HG02610 (cell line): Measurements from ENCODE around the gene TSG101.
A peak's percentile ranks its signal among the peaks of the same experiment; 100 is the strongest.

Experiments
- ATAC-seq: cut with Tn5 transposase; IDR thresholded peaks from one replicate; pipeline ENCODE4 v1.9.1; 2021; ENCODE audit warnings: mild to moderate bottlenecking, moderate library complexity; ENCODE audit not compliant: unreplicated experiment

The TSG101 gene

DNA sequence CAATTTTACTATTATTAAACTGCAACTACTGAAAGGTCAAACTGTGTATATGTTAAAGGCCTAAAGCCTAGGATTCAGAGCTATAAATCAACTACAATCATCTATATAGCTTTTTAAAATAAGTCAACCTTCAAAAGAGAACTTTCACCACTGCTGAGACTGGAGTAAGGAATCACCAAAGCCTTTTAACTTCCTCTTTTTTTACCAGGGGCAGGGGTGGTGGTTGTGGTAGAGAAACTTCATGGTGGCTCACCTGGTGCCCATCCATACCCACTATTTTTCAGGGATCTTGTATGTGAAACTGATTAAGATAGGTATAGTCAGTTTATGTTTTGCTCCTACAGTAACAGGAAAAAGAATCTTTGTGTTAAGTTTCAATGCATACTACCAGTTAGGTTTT lies 31.5 kb downstream of the TSG101 start:
- no peak for ATAC-seq

DNA sequence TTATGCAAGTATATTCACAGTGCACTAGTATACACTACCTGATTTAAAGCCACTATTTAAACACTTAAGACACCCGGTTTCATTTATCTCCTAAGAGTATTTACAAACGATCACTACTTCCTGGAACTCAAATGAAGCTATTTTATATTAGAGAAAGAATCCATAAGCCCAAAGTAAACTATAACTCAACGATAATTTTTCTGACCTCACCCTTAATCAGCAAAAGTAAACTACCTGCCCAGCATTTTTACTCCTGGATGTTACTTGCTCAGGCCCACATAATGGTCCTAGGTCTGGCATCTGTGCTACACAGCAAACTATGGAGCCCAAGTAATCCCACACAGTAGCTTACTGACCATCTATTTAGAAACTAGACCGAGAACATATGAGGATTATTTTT lies 33.4 kb downstream of the TSG101 start:
- no peak for ATAC-seq

DNA sequence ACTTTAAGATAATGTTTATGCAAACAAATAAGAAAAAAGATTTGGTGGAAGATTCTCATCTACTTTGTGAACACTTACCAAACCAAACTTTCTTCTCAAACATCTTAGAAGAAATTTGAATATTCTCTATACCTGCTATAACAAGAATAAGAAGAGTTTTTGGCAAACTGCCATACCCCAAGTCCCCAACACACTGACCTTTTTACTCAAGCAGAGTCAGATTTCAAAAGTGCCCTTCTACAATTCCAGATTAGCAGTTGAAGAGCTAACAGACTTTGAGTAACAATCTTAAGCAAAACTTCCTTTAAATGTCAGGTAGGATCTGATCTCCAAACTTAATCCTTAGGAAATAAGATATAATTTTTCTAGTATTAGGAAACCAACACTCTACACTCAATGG lies 33.9 kb downstream of the TSG101 start:
- ATAC-seq: no peak

- no peak for ATAC-seq
Observed at GRCh38 chr11:18491924-18492323, 34.8 kb downstream of the TSG101 start.

GRCh38 chr11:18490736-18491485 lies 35.8 kb downstream of the TSG101 start:
- no peak for ATAC-seq

- no peak for ATAC-seq
Observed at GRCh38 chr11:18490319-18490718, 36.4 kb downstream of the TSG101 start.

- peak; percentile 92 for ATAC-seq
Observed at GRCh38 chr11:18485913-18486528, 40.7 kb downstream of the TSG101 start.

GRCh38 chr11:18479063-18479462 lies 47.7 kb downstream of the TSG101 start:
- no peak for ATAC-seq

GRCh38 chr11:18472587-18472986 lies 54.2 kb downstream of the TSG101 start:
- ATAC-seq: no peak

DNA sequence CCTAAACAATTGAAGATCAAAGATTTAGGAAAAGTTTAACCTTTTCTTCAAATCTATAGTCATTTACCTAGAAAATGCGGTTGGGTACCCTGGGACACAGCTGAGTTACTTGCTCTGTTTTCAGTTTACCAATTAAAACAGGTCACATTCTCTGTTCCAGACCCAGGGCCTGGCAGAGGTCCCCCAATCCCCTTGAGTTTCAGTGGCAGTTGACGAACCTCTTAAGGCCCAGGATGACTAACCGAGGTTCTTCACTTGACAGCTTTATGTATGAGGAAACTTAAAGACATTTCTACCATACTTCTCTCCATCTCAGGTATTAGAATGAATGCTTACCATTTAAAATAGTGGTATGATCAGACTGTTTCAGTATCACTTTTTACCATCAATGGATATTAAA lies 54.7 kb downstream of the TSG101 start:
- no peak for ATAC-seq

DNA sequence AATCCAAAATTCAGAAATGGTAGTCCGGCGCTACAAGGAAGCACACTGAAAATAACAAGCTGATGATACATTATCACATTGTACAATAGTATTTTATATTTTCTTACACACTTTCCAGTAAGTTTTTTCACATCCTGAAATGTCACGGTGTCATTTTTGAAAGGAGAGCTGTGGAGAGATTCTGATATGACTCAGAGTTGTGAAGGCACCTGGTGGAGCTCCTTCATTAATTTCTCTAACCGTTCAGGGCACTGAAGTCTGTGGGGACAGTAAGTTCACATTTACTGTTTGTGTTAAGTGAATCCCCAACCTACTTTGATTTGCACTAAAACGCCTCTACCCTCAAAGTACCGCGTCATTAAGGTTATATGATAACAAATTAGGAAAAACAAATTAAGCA lies 57.8 kb downstream of the TSG101 start:
- no peak for ATAC-seq

GRCh38 chr11:18468059-18468458 lies 58.7 kb downstream of the TSG101 start:
- ATAC-seq: no peak

DNA sequence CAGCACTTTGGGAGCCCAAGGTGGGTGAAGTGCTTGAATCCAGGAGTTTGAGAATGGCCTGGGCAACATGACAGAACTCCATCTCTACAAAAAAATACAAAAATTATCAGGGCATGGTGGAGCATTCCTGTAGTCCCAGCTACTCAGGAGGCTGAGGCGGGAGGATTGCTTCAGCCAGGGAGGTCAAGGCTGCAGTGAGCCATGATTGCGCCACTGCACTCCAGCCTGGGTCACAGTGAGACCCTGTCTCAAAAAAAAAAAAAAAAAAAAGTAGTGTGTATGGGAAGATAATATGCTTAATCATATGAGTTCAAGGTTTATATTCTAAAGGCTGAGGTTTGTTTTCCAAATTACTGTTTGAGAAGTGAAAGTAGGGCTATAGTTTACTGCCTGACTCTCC lies 60.3 kb downstream of the TSG101 start:
- ATAC-seq: no peak

GRCh38 chr11:18463439-18463838 lies 63.3 kb downstream of the TSG101 start:
- ATAC-seq: no peak

DNA sequence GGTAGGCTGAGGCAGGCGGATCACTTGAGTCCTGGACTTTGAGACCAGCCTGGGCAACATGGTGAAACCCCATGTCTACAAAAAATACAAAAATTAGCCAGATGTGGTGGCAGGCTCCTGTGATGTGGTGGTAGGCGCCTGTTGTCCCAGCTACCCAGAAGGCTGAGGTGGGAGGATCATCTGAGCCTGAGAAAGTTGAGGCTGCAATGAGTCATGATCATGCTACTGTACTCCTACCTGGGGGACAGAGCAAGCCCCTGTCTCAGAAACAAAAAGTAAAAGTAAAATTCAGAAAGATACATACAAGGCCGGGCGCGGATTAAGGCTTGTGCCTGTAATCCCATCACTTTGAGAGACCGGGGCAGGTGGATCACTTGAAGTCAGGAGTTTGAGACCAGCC lies 64.8 kb downstream of the TSG101 start:
- ATAC-seq: no peak

- ATAC-seq: no peak
Observed at GRCh38 chr11:18459634-18460033, 67.1 kb downstream of the TSG101 start.

- no peak for ATAC-seq
Observed at GRCh38 chr11:18457450-18457849, 69.3 kb downstream of the TSG101 start.

- ATAC-seq: no peak
Observed at GRCh38 chr11:18455686-18456372, 70.9 kb downstream of the TSG101 start, which contains the start of gene LDHAL6A. TSS of gene LDHAL6A (plus strand) at chr11:18455856. CDS start at chr11:18456681, 825 bp downstream.

- no peak for ATAC-seq
Observed at GRCh38 chr11:18452927-18453326, 73.8 kb downstream of the TSG101 start.

GRCh38 chr11:18449251-18449650 lies 77.5 kb downstream of the TSG101 start:
- ATAC-seq: no peak

GRCh38 chr11:18438691-18439090 lies 88.1 kb downstream of the TSG101 start:
- no peak for ATAC-seq
